A549 (cell line): ENCODE results near the gene IPO5. TPM values are rescaled to one million over a fixed set of nuclear protein-coding genes. Genes with fewer than 3 reads are reported as not detected.

ENCODE experiments used
- ATAC-seq, 2 experiments: fragments of 200-7000 bp in 1 of 2; fragments of >200 bp in 1 of 2; cut with Nextera tagmentation in 1 of 2; cut with Tn5 transposase in 1 of 2; 3 replicates each; pipeline versions ENCODE4 v1.8.0 to v1.9.1; 2018 to 2020; ENCODE audit warnings: mild to moderate bottlenecking in 1 of 2, moderate library complexity in 1 of 2
- CTCF ChIA-PET: fragments of 300-600 bp; sonication (Branson Sonifier 250); formaldehyde crosslinking; extraction: SDS; loops from one replicate; lab custom pipeline; 2021; ENCODE audit warnings: antibody characterized with exemption, inconsistent platforms; lab: Yijun Ruan, JAX
- POLR2A ChIA-PET: fragments of 350-600 bp; formaldehyde crosslinking; extraction: SDS; loops from one replicate; lab custom pipeline; 2021; ENCODE audit warnings: antibody characterized with exemption, inconsistent platforms; lab: Yijun Ruan, JAX
- DNase-seq, 2 experiments: peaks; one replicate each; pipeline versions ENCODE4 v3.0.0 to v3.0.0-alpha.2; 2011 to 2016; ENCODE audit warnings: low read depth in 1 of 2, low spot score in 1 of 2
- FAIRE-seq: peaks from 2 replicates; lab custom pipeline; 2011; peaks lifted over from hg19 to GRCh38; lab: Jason Lieb, UNC
- H3K27ac ChIP-seq, 2 experiments: fragments of >200 bp; sonication (Bioruptor Twin); formaldehyde crosslinking; 3 replicates each; pipeline ENCODE4 v1.5.1; 2016 to 2017
- H3K4me1 ChIP-seq: fragments of >200 bp; sonication (Bioruptor Twin); formaldehyde crosslinking; 3 replicates; pipeline ENCODE4 v1.6.1; 2016
- H3K4me2 ChIP-seq: fragments of >200 bp; sonication (Bioruptor Twin); formaldehyde crosslinking; 3 replicates; pipeline ENCODE4 v1.6.1; 2016
- H3K4me3 ChIP-seq: fragments of >200 bp; sonication (Bioruptor Twin); formaldehyde crosslinking; 3 replicates; pipeline ENCODE4 v1.5.1; 2016
- H3K9me3 ChIP-seq: fragments of >200 bp; sonication (Bioruptor Twin); formaldehyde crosslinking; 3 replicates; pipeline ENCODE4 v1.6.1; 2016
- BCL3 ChIP-seq: fragments of >200 bp; sonication (Bioruptor Twin); formaldehyde crosslinking; IDR thresholded peaks from 3 replicates; pipeline ENCODE4 v1.6.1; 2016
- CBX2 ChIP-seq: fragments of 200-600 bp; sonication (generic); IDR thresholded peaks from 2 replicates; pipeline ENCODE4 v1.6.1; 2016; ENCODE audit warnings: low read depth, mild to moderate bottlenecking, borderline replicate concordance
- EHF ChIP-seq: fragments of 250-450 bp; sonication (Bioruptor Pico); IDR thresholded peaks from 2 replicates; pipeline ENCODE4 v1.5.0; 2020; ENCODE audit warnings: mild to moderate bottlenecking
- ELK1 ChIP-seq: fragments of 150-350 bp; IDR thresholded peaks from 2 replicates; pipeline ENCODE4 v1.6.1; 2014; ENCODE audit warnings: low read depth, mild to moderate bottlenecking, low read length
- ESRRA ChIP-seq: fragments of 150-350 bp; IDR thresholded peaks from 2 replicates; pipeline ENCODE4 v1.6.1; 2014; ENCODE audit warnings: mild to moderate bottlenecking, low read length, borderline replicate concordance
- FOSB ChIP-seq: fragments of 250-450 bp; sonication (Bioruptor Pico); IDR thresholded peaks from 2 replicates; pipeline ENCODE4 v1.5.0; 2020; ENCODE audit warnings: mild to moderate bottlenecking, moderate library complexity
- FOSL2 ChIP-seq, 2 experiments: fragments of 450-650 bp in 1 of 2; fragments of >200 bp in 1 of 2; sonication (Bioruptor Twin) in 1 of 2; formaldehyde crosslinking; IDR thresholded peaks; 2 replicates each; pipeline versions ENCODE4 v1.5.0 to v1.6.1; 2016 to 2020; ENCODE audit warnings: mild to moderate bottlenecking in 1 of 2, moderate library complexity in 1 of 2
- HES2 ChIP-seq: fragments of >200 bp; sonication (Bioruptor Twin); formaldehyde crosslinking; IDR thresholded peaks from 2 replicates; pipeline ENCODE4 v1.6.1; 2016
- HEYL ChIP-seq: fragments of 250-450 bp; sonication (Bioruptor Pico); IDR thresholded peaks from 2 replicates; pipeline ENCODE4 v1.8.0; 2021; ENCODE audit warnings: mild to moderate bottlenecking, moderate library complexity
- HOXA7 ChIP-seq: fragments of 250-450 bp; sonication (Bioruptor Pico); IDR thresholded peaks from 2 replicates; pipeline ENCODE4 v1.5.0; 2020; ENCODE audit warnings: mild to moderate bottlenecking, moderate library complexity
- HOXB5 ChIP-seq: fragments of 250-450 bp; sonication (Bioruptor Pico); IDR thresholded peaks from 2 replicates; pipeline ENCODE4 v1.5.0; 2020; ENCODE audit warnings: mild to moderate bottlenecking, moderate library complexity
- KDM5A ChIP-seq: fragments of 200-600 bp; sonication (generic); IDR thresholded peaks from 2 replicates; pipeline ENCODE4 v1.6.1; 2016; ENCODE audit warnings: antibody characterized with exemption, mild to moderate bottlenecking
- MAX ChIP-seq: IDR thresholded peaks from 2 replicates; pipeline ENCODE4 v1.6.1; 2012
- MAZ ChIP-seq: fragments of 150-350 bp; IDR thresholded peaks from 2 replicates; pipeline ENCODE4 v1.6.1; 2014; ENCODE audit warnings: antibody characterized with exemption, low read depth, low read length, borderline replicate concordance
- MYC ChIP-seq: IDR thresholded peaks from 2 replicates; pipeline ENCODE4 v1.6.1; 2012; ENCODE audit warnings: mild to moderate bottlenecking, inconsistent platforms, low read length, improper control_type of control experiment, borderline replicate concordance
- POLR2AphosphoS2 ChIP-seq: conservative IDR thresholded peaks from 2 replicates; pipeline ENCODE4 v1.6.1; 2012; ENCODE audit warnings: low read length, improper control_type of control experiment, inconsistent platforms
- RAD21 ChIP-seq, 2 experiments: fragments of >200 bp in 1 of 2; sonication (Bioruptor Twin) in 1 of 2; formaldehyde crosslinking in 1 of 2; IDR thresholded peaks in 1 of 2; conservative IDR thresholded peaks in 1 of 2; 2 replicates in 1 of 2; 3 replicates in 1 of 2; pipeline ENCODE4 v1.6.1; 2012 to 2018; ENCODE audit warnings: inconsistent platforms in 1 of 2
- RCOR1 ChIP-seq: fragments of 150-350 bp; IDR thresholded peaks from 2 replicates; pipeline ENCODE4 v1.6.1; 2014; ENCODE audit warnings: antibody characterized with exemption, low read length, low read depth
- REST ChIP-seq: fragments of 200-600 bp; sonication (generic); IDR thresholded peaks from 2 replicates; pipeline ENCODE4 v1.6.1; 2016; ENCODE audit warnings: antibody characterized with exemption, mild to moderate bottlenecking, moderate library complexity
- SMC3 ChIP-seq: fragments of >200 bp; sonication (Bioruptor Twin); formaldehyde crosslinking; IDR thresholded peaks from 3 replicates; pipeline ENCODE4 v1.6.1; 2018; ENCODE audit warnings: inconsistent platforms
- TP53 ChIP-seq: fragments of 250-450 bp; sonication (Bioruptor Pico); IDR thresholded peaks from 2 replicates; pipeline ENCODE4 v1.5.0; 2021; ENCODE audit warnings: mild to moderate bottlenecking, moderate library complexity
- ZNF302 ChIP-seq: fragments of 250-450 bp; sonication (Bioruptor Pico); IDR thresholded peaks from 2 replicates; pipeline ENCODE4 v1.9.0; 2021; ENCODE audit warnings: inconsistent platforms, mild to moderate bottlenecking, moderate library complexity
- WGBS: methylation state at CpG from one replicate; pipeline ENCODE4 v1.1.6; 2017; ENCODE audit errors: missing lambda C conversion rate; 5-methylcytosine and 5-hydroxymethylcytosine counted together
- polyA plus RNA-seq, 4 experiments: library from polyadenylated mRNA; depleted of rRNA in 3 of 4; stranded (reverse); fragments of >200 nt; fragmentation: RNase III in 1 of 4; extraction: RNeasy Plus Mini Kit Qiagen cat#74134 plus additional on column Dnase treatment in 1 of 4; gene quantifications; 2 replicates in 3 of 4; 3 replicates in 1 of 4; pipeline ENCODE4 v1.2.3, GENCODE V29; 2011 to 2017
- TF ChIP-seq, protein P1 (sequence below): IDR thresholded peaks from 2 replicates; pipeline ENCODE4 v1.6.1; 2012
- TF ChIP-seq, protein P2 (sequence below): fragments of 250-450 bp; sonication (Bioruptor Pico); IDR thresholded peaks from 2 replicates; pipeline ENCODE4 v1.5.0; 2020; ENCODE audit warnings: low read depth, mild to moderate bottlenecking, moderate library complexity
- TF ChIP-seq, protein P3 (sequence below): fragments of 450-650 bp; IDR thresholded peaks from 2 replicates; pipeline ENCODE4 v1.6.1; 2014; ENCODE audit warnings: antibody characterized with exemption

IPO5 gene
- polyA plus RNA-seq, 2 of the 4 experiments (the other 2 are of a cell fraction): 98.4 to 166 TPM

- Histone ChIP-seq H3K4me3 (no peak overlapping the region), H3K27ac (no peak overlapping the region), H3K4me2 (no peak overlapping the region), H3K4me1 (no peaks in the 10 kb centered on the region), H3K9me3 (no peaks in the 10 kb centered on the region)
- ATAC-seq (no peak), FAIRE-seq (no peak), DNase-seq (no peak)
- TF ChIP-seq MAZ (no peak), HOXB5 (CRISPR knock-in tag) (no peak), KDM5A (no peak), RAD21 (conservative IDR thresholded peaks at IDR 0.05 in 1 of 2, IDR thresholded peaks at IDR 0.05 in 1 of 2) (no peak), FOSB (CRISPR knock-in tag) (no peak), REST (no peak), HOXA7 (CRISPR knock-in tag) (no peak), MAX (no peak), ZNF302 (CRISPR knock-in tag) (no peak), SMC3 (no peak), ELK1 (no peak)
- TF ChIP-seq, protein P1, sequence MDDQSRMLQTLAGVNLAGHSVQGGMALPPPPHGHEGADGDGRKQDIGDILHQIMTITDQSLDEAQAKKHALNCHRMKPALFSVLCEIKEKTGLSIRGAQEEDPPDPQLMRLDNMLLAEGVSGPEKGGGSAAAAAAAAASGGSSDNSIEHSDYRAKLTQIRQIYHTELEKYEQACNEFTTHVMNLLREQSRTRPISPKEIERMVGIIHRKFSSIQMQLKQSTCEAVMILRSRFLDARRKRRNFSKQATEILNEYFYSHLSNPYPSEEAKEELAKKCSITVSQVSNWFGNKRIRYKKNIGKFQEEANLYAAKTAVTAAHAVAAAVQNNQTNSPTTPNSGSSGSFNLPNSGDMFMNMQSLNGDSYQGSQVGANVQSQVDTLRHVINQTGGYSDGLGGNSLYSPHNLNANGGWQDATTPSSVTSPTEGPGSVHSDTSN: no peak
- 32% methylated on average over 4 of the region's 4 CpGs for WGBS
- ChIA-PET POLR2A (no interaction called here), CTCF (interaction anchor here (0.6 kb wide), 1 partner anchor 1590 kb away, joined by 3 read pairs; no protein-coding TSS in a partner anchor)
Measured at GRCh38 chr13:98066636-98067035, 113.2 kb downstream of the IPO5 start.

GRCh38 chr13:98068521-98068920 is 115.0 kb downstream of the IPO5 start:
- CTCF ChIA-PET: no interaction called here
- TF ChIP-seq, protein P2, sequence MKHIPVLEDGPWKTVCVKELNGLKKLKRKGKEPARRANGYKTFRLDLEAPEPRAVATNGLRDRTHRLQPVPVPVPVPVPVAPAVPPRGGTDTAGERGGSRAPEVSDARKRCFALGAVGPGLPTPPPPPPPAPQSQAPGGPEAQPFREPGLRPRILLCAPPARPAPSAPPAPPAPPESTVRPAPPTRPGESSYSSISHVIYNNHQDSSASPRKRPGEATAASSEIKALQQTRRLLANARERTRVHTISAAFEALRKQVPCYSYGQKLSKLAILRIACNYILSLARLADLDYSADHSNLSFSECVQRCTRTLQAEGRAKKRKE: no peak
- TF ChIP-seq BCL3: no peak
- no peak for TF ChIP-seq TP53
- TF ChIP-seq, protein P3, sequence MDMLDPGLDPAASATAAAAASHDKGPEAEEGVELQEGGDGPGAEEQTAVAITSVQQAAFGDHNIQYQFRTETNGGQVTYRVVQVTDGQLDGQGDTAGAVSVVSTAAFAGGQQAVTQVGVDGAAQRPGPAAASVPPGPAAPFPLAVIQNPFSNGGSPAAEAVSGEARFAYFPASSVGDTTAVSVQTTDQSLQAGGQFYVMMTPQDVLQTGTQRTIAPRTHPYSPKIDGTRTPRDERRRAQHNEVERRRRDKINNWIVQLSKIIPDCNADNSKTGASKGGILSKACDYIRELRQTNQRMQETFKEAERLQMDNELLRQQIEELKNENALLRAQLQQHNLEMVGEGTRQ: no peak
- TF ChIP-seq MAZ: no peak
- no peak for TF ChIP-seq ZNF302 (CRISPR knock-in tag)
- TF ChIP-seq ESRRA: no peak
- TF ChIP-seq HEYL: no peak
- no peak for TF ChIP-seq RCOR1
- no peak for TF ChIP-seq MYC
- no peak for TF ChIP-seq HOXB5 (CRISPR knock-in tag)
- TF ChIP-seq ELK1: no peak
- TF ChIP-seq POLR2AphosphoS2: no peak
- no peak for TF ChIP-seq FOSL2 (IDR thresholded peaks at IDR 0.05)
- no peak for TF ChIP-seq FOSL2 (CRISPR knock-in tag; IDR thresholded peaks at IDR 0.05)
- no peak for TF ChIP-seq HES2
- TF ChIP-seq CBX2: no peak
- no peak for TF ChIP-seq EHF (CRISPR knock-in tag)

More at GRCh38 chr13:98068521-98068920, 115.0 kb downstream of the IPO5 start:
- no peak for ATAC-seq
- no peak for DNase-seq
- WGBS: 61% methylated on average over 9 of the region's 9 CpGs
- Histone ChIP-seq H3K4me1 (no peaks in the 10 kb centered on the region), H3K4me2 (no peak overlapping the region), H3K27ac (no peak overlapping the region), H3K4me3 (no peak overlapping the region), H3K9me3 (no peaks in the 10 kb centered on the region)
- FAIRE-seq: no peak
- POLR2A ChIA-PET: no interaction called here
